Germinal center (tissue), 1 donor: Measurements from ENCODE around the gene ITGA1.
"Not testable (repeated sequence)": the region's sequence is repeated elsewhere in the genome, so short reads cannot be mapped to it uniquely, and the experiment has no call there.

Experiments
- DNase-seq: peaks from one replicate; pipeline ENCODE4 v3.0.0; 2012; ENCODE audit warnings: mixed read lengths, low spot score

Gene ITGA1

GRCh38 chr5:52787600-52788504, at the start of gene ITGA1, which contains the start of gene PELO:
ITGA1 (plus strand) TSS chr5:52787916; CDS start chr5:52788354, 438 bp downstream.
PELO (plus strand) TSS chr5:52787916; CDS start chr5:52800395, 12,479 bp downstream.
- peak; percentile 10 for DNase-seq

DNA sequence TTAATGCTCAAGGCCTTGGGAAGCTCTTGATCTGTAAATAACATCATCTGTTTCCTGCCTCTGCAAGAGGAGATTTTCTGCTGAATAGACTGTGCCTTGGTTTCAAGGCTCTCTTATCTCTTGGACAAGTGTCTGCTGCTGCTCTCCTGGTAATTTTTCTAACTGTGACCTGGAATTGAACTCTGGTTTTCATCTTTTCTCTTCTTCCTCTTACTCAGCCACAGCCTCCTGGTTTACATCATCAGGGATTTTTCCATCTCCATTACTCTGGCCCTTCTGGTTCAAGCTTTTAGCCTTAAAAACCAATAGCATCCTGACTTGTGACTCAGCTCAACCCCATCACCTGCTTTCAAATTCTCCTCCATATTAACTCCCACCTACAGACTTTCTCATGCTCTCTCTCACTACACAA, 49.6 kb upstream of the ITGA1 start:
- no peak for DNase-seq

DNA sequence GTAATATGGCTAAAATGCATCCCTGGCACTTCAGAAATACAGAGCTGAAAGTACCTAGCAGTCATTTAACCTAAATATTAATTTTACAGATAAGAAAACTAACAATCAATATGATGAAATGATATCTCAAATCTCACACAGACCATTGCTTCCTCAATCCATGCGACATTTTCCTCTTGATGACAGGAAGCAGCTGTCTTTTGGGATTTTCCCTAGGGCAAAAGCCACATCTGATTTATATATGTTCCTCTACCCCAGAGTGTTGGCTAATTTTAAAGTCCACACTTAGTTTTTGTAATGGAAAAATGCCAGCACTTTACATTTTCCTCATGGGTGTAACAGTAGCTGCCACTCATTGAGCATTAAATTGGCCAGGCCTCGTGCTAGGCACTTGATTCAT, 47.7 kb upstream of the ITGA1 start:
- DNase-seq: no peak

DNA sequence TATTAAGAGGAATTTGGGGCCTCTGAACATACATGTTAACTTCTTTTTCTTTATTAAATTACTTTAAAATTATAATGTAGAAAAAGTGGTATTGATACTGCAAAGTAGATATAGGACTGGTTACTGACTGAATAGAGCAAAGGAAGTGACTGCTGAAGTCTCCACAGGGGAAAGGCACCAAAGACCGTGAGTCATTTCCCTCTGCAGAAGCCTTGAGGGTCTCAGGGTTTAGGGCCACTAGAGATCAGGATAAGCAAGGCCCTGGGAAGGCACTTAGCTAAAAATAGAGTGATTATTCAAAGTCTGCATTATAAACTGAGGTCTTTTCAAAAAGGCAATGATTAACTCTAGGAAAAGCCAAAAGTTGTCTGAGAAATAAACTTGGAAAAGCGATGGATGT, 44.7 kb upstream of the ITGA1 start:
- DNase-seq: no peak

DNA sequence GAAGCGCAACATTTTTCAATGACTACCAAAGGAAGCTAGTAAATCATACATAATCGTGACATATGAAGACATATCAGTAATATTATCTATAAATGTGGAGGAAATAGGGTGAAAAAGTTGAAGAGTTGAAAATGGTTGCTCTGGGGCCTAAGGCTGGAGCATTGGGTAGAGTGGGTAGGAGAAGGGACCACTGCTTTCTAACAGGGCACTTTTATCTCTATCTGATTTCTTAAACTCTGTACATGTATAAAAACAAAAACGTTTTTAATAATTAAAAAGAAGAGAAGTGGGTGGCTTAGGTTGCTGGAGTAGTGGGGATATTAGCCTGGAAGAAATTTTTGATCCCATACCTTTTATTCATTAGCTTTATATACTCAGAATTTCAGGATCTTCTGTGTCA, 44.2 kb upstream of the ITGA1 start:
- DNase-seq: no peak

GRCh38 chr5:52743970-52744369, 43.7 kb upstream of the ITGA1 start:
- DNase-seq: no peak

GRCh38 chr5:52744867-52745458, 42.8 kb upstream of the ITGA1 start:
- not testable (repeated sequence) for DNase-seq

DNA sequence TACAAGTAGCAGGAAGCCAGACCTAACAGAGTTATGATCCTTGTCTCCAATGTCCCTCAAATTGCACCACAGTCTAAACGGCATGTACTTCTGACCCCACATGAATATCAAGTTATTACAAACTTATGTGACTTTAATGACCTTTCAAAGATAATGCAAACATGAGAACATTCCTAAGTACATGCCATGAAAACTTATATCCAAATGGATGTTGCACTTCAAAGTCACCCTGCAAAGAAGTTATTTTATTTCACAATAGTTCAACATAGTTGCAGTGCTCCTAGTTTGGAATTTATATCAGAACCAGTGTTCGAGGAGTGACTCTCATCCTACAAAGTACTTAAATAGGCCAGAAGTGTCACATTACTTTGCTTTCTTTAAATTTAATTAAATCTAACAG, 41.2 kb upstream of the ITGA1 start:
- DNase-seq: no peak

DNA sequence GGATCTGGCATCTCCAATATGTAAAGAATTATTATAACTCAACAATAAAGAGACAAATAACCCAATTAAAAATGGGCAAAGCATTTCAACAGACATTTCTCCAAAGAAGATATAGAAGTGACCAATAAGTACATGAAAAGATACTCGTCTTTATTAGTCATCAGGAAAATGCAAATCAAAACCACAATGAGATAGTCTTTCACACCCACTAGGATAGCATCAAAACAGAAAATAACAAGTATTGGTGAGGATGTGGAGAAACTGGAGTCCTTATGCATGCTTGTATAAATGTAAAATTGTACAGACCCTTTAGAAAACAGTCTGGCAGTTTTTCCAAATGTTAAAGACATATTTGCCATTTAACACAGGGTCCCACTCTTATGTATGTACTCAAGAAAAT, 39.1 kb upstream of the ITGA1 start:
- DNase-seq: no peak

DNA sequence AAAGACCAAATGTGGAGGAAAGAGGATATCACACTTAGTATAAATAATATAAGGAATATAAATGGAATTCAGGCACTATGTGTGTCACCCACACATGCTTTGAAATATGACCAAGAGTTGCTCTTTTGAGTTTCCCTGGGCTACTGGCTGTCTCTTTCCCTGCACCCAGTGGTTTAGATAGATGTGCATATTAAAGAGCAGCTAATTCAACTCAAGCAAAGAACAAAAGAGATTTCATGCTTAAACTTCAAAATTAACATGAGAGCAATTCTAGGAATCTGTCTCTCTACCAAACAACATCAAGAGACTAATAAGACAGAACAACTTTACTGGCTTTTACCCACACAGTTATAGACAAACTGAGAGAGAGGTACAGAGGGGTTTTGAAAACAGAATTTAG, 38.0 kb upstream of the ITGA1 start:
- no peak for DNase-seq

DNA sequence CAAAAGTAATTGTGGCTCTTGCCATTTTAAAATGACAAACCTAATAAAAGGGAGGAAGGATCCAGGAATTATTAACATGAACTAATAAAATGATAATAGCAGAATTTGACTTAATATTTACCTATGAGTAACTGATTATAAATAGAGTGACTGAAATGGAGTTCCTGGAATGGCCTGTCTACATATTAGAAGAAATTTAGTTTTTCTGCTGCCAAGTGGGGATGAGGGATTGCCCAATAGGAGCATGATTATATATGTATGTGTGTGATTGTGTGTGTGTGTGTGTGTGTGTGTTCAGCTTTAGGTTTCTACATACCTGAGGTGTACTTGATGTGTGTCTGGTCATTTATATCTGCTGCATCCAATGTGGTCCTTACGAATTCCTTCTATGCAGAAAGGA, 36.6 kb upstream of the ITGA1 start:
- DNase-seq: no peak

- no peak for DNase-seq
These were observed 33.7 kb upstream of the ITGA1 start for GRCh38 chr5:52754051-52754450.

DNA sequence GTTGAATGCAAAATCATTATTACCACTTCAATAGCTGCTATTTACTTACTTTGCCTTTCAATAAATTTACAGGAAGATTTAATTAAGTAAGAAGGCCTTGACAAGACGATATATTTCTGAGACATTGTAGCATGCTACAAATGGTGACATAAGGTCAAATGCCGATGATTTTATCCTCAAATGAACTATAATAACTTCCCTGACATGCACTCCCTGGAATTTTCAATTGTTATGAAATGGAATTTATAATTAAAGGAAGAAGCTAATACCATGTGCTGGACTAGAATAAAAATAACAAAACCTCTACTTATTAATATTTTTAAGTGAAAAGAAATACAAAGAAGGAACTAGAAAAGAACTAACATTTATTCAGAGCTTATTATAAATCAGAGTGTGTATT, 30.2 kb upstream of the ITGA1 start:
- DNase-seq: no peak

GRCh38 chr5:52758014-52758413, 29.7 kb upstream of the ITGA1 start:
- no peak for DNase-seq

DNA sequence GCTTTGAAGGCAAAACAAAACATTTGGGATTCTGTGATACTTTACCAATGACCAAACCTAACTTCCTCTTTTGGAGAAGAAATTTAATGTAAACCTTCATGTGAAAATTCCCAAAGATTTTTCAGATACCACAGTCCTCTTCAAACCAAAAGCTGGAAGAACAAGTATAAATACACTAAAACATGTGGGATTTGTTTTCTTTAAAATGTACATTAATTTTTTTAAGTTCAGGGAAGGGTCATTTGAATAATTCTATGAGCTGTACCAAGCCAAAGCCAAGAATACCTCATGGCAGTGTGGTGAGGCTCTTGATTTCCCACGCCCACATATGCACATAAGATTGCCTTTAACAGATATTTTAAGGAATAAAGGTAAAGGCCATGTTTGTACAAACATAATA, 28.4 kb upstream of the ITGA1 start:
- DNase-seq: no peak

GRCh38 chr5:52760695-52761366, 26.9 kb upstream of the ITGA1 start:
- DNase-seq: no peak

DNA sequence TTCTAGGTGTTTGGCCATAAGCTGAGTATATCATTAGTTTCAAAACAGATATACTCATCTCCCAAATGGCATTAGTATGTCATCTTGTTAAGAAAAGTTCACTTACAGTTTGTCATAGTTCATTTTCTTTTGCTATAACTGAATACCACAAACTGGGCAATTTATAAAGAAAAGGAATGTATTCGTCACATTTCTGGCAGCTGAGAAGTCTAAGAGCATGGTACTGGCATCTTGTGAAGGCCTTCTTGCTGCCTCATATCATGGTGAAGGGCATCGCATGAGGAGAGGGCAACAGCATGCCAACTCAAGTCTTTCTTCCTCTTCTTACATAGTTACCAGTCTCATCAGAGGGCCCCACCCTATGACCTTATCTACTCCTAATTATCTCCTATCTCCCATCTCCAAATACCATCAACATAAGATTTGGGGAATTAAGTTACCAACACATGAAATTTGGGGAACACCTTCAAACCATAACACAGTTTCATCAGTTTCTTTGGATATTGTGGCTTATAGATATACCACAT, 20.4 kb upstream of the ITGA1 start:
- DNase-seq: no peak

- DNase-seq: no peak
These were observed 19.8 kb upstream of the ITGA1 start for GRCh38 chr5:52767766-52768480.

- no peak for DNase-seq
These were observed 18.7 kb upstream of the ITGA1 start for GRCh38 chr5:52769061-52769460.

GRCh38 chr5:52770287-52770939, 17.3 kb upstream of the ITGA1 start:
- DNase-seq: no peak

- DNase-seq: no peak
These were observed 16.2 kb upstream of the ITGA1 start for GRCh38 chr5:52771343-52772039.
